ENCODE measurements around the gene RAB40C.

The RAB40C gene

DNA sequence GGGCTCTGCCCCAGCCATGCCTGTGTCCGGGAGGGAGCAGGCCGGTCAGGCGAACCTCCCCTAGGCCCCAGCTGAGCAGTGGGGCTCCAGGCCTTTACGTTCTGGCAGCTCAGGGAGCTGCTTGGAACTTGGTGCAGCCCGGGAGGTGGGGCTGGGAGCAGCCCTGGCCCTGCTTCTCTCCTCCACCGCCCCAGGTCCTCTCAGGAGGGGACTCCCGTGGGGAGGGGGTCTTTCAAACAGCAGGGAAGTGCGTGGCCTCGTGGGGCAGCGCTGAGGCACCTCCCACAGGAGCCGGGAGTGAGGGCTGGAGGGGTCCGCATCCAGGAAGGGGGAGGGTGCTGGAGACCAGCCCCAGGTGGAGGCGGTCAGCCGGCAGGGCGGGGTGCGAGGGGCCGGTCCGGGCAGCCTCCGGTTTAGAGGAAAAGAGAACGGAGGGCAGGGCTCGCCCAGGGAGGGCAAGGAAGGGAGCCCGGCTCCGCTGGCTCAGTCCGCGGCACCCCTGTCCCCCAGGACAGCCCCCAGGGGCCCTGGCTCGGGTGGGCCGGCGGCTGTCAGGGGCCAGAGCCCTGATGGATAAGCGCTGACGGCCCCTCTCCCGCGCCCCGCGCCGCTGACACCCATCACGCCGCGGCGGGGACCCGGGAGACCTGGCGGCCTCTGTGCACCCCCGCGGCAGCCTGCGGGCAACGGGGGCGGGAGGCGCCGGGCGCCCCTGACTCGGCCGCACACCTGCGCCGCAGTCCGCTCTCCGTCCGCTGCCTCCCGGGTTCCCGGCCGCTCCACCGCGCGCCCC is 30.3 kb upstream of the RAB40C start:
- DNase-seq (ENCODE audit: low spot score): no peak
- TF ChIP-seq, protein P1, sequence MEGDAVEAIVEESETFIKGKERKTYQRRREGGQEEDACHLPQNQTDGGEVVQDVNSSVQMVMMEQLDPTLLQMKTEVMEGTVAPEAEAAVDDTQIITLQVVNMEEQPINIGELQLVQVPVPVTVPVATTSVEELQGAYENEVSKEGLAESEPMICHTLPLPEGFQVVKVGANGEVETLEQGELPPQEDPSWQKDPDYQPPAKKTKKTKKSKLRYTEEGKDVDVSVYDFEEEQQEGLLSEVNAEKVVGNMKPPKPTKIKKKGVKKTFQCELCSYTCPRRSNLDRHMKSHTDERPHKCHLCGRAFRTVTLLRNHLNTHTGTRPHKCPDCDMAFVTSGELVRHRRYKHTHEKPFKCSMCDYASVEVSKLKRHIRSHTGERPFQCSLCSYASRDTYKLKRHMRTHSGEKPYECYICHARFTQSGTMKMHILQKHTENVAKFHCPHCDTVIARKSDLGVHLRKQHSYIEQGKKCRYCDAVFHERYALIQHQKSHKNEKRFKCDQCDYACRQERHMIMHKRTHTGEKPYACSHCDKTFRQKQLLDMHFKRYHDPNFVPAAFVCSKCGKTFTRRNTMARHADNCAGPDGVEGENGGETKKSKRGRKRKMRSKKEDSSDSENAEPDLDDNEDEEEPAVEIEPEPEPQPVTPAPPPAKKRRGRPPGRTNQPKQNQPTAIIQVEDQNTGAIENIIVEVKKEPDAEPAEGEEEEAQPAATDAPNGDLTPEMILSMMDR (IDR thresholded peaks at IDR 0.05; ENCODE audit: extremely low read depth, insufficient read depth, missing control alignments): no peak
- in situ Hi-C loops (cut with MboI; ENCODE audit: low pct_unique_long_range_greater_than_20kb, low sequenced_read_pairs, unreplicated experiment): no loop called here

DNA sequence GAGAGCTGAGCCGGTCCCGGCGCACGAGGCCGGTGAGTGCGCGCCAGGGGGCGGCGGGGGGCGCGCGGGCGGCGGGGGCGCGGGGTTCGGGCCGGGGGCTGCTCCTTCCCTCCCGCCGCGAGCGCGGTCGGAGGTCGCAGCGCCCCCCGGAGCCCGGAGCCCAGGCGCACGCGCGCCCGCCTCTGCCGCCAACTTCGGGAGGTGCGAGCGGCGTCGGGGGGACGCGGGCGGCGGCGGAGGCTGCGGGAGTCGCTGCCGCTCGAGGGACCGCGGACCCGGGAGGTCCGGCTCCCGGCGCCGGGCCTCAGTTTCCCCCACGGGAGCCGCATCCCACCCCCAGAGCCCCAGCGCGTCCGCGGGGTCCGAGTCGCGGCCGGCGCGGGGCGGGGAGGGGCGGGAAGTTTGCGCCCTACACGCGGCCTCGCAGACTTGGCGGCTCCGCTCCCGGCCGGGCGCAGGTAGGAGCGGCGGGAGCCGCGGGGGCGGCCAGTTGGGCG is 29.6 kb upstream of the RAB40C start, which contains the start of gene PRR35:
PRR35 (plus strand) TSS at position 191 of the 497 bp plus-strand sequence. CDS start 2,901 bp downstream, outside the sequence.
- TF ChIP-seq, protein P1 (IDR thresholded peaks at IDR 0.05; ENCODE audit: extremely low read depth, insufficient read depth, missing control alignments): no peak
- in situ Hi-C loops (cut with MboI; ENCODE audit: low pct_unique_long_range_greater_than_20kb, low sequenced_read_pairs, unreplicated experiment): no loop called here
- DNase-seq (ENCODE audit: low spot score): no peak

DNA sequence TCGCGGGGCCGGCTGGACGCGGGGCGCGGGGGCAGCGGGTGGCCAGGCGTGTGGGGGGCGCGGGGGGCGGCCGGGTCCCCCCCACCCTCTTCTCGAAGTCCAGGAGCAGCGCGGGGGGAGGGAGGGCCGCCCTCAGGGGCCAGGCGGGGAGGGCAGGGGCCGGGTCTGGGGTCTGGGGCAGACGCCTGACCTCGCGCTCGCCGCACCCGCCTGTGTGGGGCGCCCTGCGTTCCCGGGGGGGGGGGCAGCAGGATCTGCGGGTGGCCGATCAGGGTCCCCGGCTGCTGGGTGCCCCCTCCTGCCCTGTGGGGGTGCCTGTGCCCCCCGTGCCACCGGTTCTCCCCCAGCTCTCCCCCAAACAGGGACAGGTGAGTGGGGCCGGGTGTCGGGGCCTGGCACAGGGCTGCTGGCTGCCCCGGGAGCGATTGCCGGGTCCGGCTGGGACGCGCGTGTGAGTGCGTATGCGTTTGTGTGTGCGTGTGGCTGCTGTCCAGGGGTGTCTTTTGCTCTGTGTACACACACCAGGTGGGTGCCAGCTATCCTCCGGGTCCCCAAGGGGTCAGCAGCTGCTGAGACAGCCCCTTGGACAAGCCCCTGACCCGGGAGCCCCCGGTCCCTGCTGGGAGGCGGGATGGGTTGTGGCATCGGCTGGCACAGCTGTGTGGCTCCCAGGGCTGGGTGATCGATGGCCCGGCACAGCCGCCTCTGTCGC is 29.0 kb upstream of the RAB40C start:
- no peak for DNase-seq (ENCODE audit: low spot score)
- in situ Hi-C loops (cut with MboI; ENCODE audit: low pct_unique_long_range_greater_than_20kb, low sequenced_read_pairs, unreplicated experiment): no loop called here
- TF ChIP-seq, protein P1 (IDR thresholded peaks at IDR 0.05; ENCODE audit: extremely low read depth, insufficient read depth, missing control alignments): no peak

DNA sequence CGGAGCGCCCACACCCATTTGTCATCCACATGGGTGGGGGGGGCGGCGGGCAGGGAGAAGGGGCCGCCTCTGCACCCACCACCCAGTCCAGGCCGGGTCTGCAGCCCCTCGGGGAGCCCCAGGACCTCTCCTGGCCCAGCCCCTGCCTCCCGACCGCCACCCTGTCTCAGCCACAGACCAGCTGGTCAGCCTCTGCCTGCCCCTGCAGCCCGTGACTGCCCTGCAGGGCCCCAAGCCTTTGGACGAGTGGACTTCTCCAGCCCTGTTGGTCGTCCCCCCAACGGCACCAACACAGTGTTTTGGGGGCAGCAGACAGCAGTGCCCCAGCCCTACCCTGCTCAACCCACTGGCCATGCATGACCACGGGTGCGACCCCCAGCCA is 28.5 kb upstream of the RAB40C start:
- in situ Hi-C loops (cut with MboI; ENCODE audit: low pct_unique_long_range_greater_than_20kb, low sequenced_read_pairs, unreplicated experiment): no loop called here
- TF ChIP-seq, protein P1 (IDR thresholded peaks at IDR 0.05; ENCODE audit: extremely low read depth, insufficient read depth, missing control alignments): no peak
- DNase-seq (ENCODE audit: low spot score): no peak

DNA sequence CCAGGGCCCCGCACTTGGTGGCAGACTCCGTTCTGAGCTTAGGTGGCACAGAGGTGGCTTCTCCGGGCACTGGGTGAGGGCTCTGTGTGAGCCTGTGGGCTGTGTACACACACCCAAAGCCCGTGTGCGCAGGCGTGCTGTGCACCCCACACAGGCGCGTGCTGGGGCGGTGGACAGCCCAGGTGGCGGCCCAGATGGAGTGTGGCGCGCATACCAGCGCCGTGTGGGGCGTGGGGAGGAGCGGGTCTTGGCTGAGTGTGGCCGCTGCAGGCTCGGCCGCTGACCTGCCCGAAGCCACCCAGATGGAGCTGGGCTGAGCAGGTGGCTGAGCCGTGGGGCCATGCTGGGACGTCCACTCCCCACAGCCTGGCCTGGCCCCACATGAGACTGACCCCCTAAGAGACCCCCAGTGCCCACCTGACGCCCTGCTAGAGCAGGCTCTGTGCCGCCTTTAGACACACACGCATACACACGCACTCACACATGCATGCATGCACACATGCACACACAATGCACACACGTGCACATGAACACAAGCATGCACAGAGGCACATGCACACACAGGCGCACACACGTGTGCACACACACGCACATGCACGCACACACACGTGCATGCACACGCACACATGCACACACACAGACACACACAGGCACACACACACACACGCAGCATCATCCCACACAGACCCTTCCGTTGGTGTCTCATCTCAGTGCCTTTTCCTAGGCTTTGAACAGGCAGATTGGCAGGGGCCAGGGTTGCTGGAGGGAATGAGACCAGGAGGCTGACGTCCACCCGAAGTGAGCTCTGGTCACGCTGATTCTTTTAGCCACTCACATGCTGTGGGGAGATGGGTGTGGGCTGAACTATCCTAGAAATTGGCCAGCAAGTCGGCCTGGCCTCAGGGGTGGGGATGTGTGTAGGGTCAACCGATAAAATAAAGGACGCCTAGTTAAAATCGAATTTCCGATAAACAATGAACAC is 27.6 kb upstream of the RAB40C start:
- TF ChIP-seq, protein P1 (IDR thresholded peaks at IDR 0.05; ENCODE audit: extremely low read depth, insufficient read depth, missing control alignments): no peak
- no peak for DNase-seq (ENCODE audit: low spot score)
- in situ Hi-C loops (cut with MboI; ENCODE audit: low pct_unique_long_range_greater_than_20kb, low sequenced_read_pairs, unreplicated experiment): no loop called here

Data from GM13977 (cell line).